Ovary (tissue), 9 donors: ENCODE measurements around the gene DDIT4. TPM values are rescaled to one million over a fixed set of nuclear protein-coding genes. Genes with fewer than 3 reads are reported as not detected.

Source experiments
- DNase-seq, 5 donors: peaks; one replicate each; pipeline ENCODE4 v3.0.0-alpha.2; 2019 to 2020
- H3K27ac ChIP-seq, 2 donors: fragments of 200-600 bp; one replicate each; pipeline versions ENCODE4 v1.5.1 to v1.8.0; 2019 to 2022
- H3K27me3 ChIP-seq: fragments of 200-600 bp; one replicate; pipeline ENCODE4 v1.8.0; 2022
- H3K36me3 ChIP-seq: fragments of 200-600 bp; sonication (generic); one replicate; pipeline ENCODE4 v1.5.1; 2019
- H3K4me1 ChIP-seq: one replicate; pipeline ENCODE4 v1.8.1; 2013; ENCODE audit warnings: mild to moderate bottlenecking, moderate library complexity; ENCODE audit not compliant: insufficient read depth
- H3K4me3 ChIP-seq: fragments of 200-600 bp; sonication (generic); one replicate; pipeline ENCODE4 v1.5.1; 2017
- H3K9me3 ChIP-seq, 2 donors: fragments of 200-600 bp in 1 of 2; sonication (generic) in 1 of 2; one replicate each; pipeline versions ENCODE4 v1.5.1 to v1.8.1; 2013 to 2019; ENCODE audit warnings: mild to moderate bottlenecking in 1 of 2, moderate library complexity in 1 of 2
- CTCF ChIP-seq, 3 donors: fragments of 450-650 bp in 2 of 3; fragments of 200-600 bp in 1 of 3; IDR thresholded peaks; one replicate each; pipeline versions ENCODE4 v1.5.1 to v1.8.0; 2016 to 2022; ENCODE audit warnings: antibody characterized with exemption in 3 of 3, mild to moderate bottlenecking in 1 of 3
- EP300 ChIP-seq: sonication (generic); formaldehyde crosslinking; IDR thresholded peaks from one replicate; pipeline ENCODE4 v1.6.1; 2017; ENCODE audit warnings: antibody characterized with exemption
- POLR2A ChIP-seq: fragments of 450-650 bp; IDR thresholded peaks from one replicate; pipeline ENCODE4 v1.6.1; 2017; ENCODE audit warnings: antibody characterized with exemption, mild to moderate bottlenecking, moderate library complexity
- WGBS, 3 donors: extraction: QIAGEN DNeasy Blood & Tissue Kit in 1 of 3; methylation state at CpG; one replicate each; pipeline versions ENCODE4 v1.1.5 to v1.1.7; 2013 to 2017; 5-methylcytosine and 5-hydroxymethylcytosine counted together
- intact Hi-C, 4 donors: fragments of 100-400 bp; cut with DNase I; formaldehyde crosslinking; loops; one replicate each; pipeline versions ENCODE4 v1.11.0 to v1.15.1; 2022 to 2023
- polyA plus RNA-seq, 2 donors: library from polyadenylated mRNA; stranded (reverse); fragments of 200-250 nt in 1 of 2; fragments of 350-450 nt in 1 of 2; fragmentation: Illumina TruSeq in 1 of 2; extraction: RNeasy Lipid Tissue Mini Kit (QIAGEN cat#74804) in 1 of 2; gene quantifications; one replicate each; pipeline ENCODE4 v1.2.3, GENCODE V29; 2013 to 2014
- total RNA-seq, 7 donors: library from RNA; depleted of rRNA in 2 of 7; stranded (reverse); fragments of >200 nt in 2 of 7; fragmentation: NEBNext Ultra II Directional in 3 of 7; extraction: Animal tissue kit (Norgen Biotek cat#: 25700) in 3 of 7; gene quantifications; one replicate each; pipeline versions ENCODE4 v1.1.0 to v1.2.4, GENCODE V29; 2016 to 2023
- donor health status: DM: no; HTN: no; CAD: no; lungs with moderate emphysema.
- donor health status: DM: no; HTN: no; CAD: no.
- donor health status: Bipolar disorder and iron deficiency.
- donor health status: DM: yes; HTN: yes; CAD: no.
- donor health status: DM: no; HTN: no; CAD: no.
- donor health status: DM: yes; HTN: yes; CAD: no.

The DDIT4 gene
- total and polyA plus RNA-seq, 9 donors, result 46.6 to 1,952 (median 524) TPM

- H3K27me3 ChIP-seq, result no peaks in the 10 kb centered on the region
- peak in 1 of 5 donors; percentile 2 for DNase-seq
- TF ChIP-seq EP300, result no peak
- no peak for TF ChIP-seq POLR2A
- TF ChIP-seq CTCF (IDR thresholded peaks at IDR 0.05), result no peak
Observed at GRCh38 chr10:72235544-72236279, 38.0 kb upstream of the DDIT4 start.

GRCh38 chr10:72238392-72239175 lies 35.1 kb upstream of the DDIT4 start:
- no peaks in the 10 kb centered on the region for H3K27me3 ChIP-seq
- 89 to 92% (median 90%) methylated on average over 13 of the region's 13 CpGs for WGBS, 3 donors
- H3K27ac ChIP-seq, result peak overlapping the region in 1 of 2 donors; percentile 7
- intact Hi-C loops, result loop anchor here in 1 of 4 donors (10.0 kb wide), 1 partner anchor 86 kb away; no protein-coding TSS in a partner anchor
- H3K9me3 ChIP-seq, result no peaks in the 10 kb centered on the region
- no peak overlapping the region for H3K4me3 ChIP-seq
- H3K4me1 ChIP-seq, result peaks cover 5% of the 10 kb centered on the region
- no peaks in the 10 kb centered on the region for H3K36me3 ChIP-seq
- DNase-seq, result peak in 2 of 5 donors; percentile 16 to 26
- TF ChIP-seq POLR2A, result no peak
- TF ChIP-seq CTCF (IDR thresholded peaks at IDR 0.05), result no peak
- TF ChIP-seq EP300, result no peak

More at GRCh38 chr10:72235544-72236279, 38.0 kb upstream of the DDIT4 start:
- WGBS, 3 donors, result 83 to 89% (median 86%) methylated on average over 6 of the region's 6 CpGs
- no peaks in the 10 kb centered on the region for H3K36me3 ChIP-seq
- H3K4me3 ChIP-seq, result no peak overlapping the region
- H3K27ac ChIP-seq, result no peak overlapping the region
- no peaks in the 10 kb centered on the region for H3K4me1 ChIP-seq
- intact Hi-C loops, result loop anchor here in 1 of 4 donors (10.0 kb wide), 1 partner anchor 89 kb away; no protein-coding TSS in a partner anchor
- H3K9me3 ChIP-seq, result no peaks in the 10 kb centered on the region

GRCh38 chr10:72239409-72239808 lies 34.3 kb upstream of the DDIT4 start:
- H3K27me3 ChIP-seq, result no peaks in the 10 kb centered on the region
- peaks cover 12% of the 10 kb centered on the region for H3K4me1 ChIP-seq
- H3K36me3 ChIP-seq, result no peaks in the 10 kb centered on the region
- no peaks in the 10 kb centered on the region for H3K9me3 ChIP-seq
- H3K4me3 ChIP-seq, result no peak overlapping the region
- intact Hi-C loops, result loop anchor here in 1 of 4 donors (10.0 kb wide), 1 partner anchor 85 kb away; no protein-coding TSS in a partner anchor
- WGBS, 3 donors, result 34 to 89% (median 86%) methylated on average over 1 of the region's 1 CpG
- TF ChIP-seq CTCF (IDR thresholded peaks at IDR 0.05) (no peak), POLR2A (no peak)
- DNase-seq, result no peak
- no peak overlapping the region for H3K27ac ChIP-seq

- intact Hi-C loops, result loop anchor here in 2 of 4 donors (10.0 kb wide), 1 partner anchor 94 kb away; no protein-coding TSS in a partner anchor
- Histone ChIP-seq H3K4me3 (no peak overlapping the region), H3K4me1 (peaks cover 19% of the 10 kb centered on the region), H3K27me3 (no peaks in the 10 kb centered on the region), H3K27ac (no peak overlapping the region), H3K36me3 (no peaks in the 10 kb centered on the region), H3K9me3 (no peaks in the 10 kb centered on the region)
- WGBS, 3 donors, result 90 to 94% (median 93%) methylated on average over 7 of the region's 7 CpGs
- peak in 1 of 5 donors; percentile 26 for DNase-seq
- TF ChIP-seq POLR2A (no peak), EP300 (no peak), CTCF (IDR thresholded peaks at IDR 0.05) (no peak)
Observed at GRCh38 chr10:72240371-72240770, 33.4 kb upstream of the DDIT4 start.
